Measurements from ENCODE around the gene RAD50.

The RAD50 gene

DNA sequence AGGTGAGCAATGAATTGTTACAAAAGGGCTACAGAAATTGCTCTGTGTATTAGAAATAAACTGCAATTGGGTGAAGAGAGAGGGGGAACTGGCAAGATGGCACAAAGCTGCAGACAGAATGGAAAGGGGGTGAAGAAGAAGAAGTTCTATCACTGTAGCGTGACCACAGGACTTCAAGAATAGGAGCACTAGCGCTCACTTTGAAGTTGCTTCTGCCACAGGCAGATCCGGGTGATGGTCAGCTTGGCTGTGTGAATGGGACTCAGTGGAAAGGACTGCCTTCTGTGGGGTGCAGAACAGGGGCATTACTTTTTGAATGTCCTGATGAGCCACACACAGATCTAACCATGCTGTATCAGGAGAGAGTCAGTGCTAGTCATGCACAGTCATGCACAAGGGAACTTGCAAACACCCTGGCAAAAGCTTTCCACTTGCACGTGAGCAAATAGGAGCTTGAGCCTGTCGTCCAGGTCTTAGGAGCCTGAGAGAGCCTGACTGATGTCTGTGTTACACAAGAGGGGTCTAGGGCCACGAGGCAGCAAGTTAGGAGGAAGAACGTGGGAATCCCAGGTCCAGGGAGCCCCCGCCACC, 29.7 kb upstream of the RAD50 start:
- no peaks in the 10 kb centered on the region for H3K36me3 ChIP-seq
- H3K4me1 ChIP-seq: no peaks in the 10 kb centered on the region; the same call in 1 of the 2 replicates
- peak overlapping the region; percentile 59 for H3K4me3 ChIP-seq (ENCODE audit: low read depth, low read length)
- DNase-seq: no peak
- no peaks in the 10 kb centered on the region for H3K9me3 ChIP-seq
- TF ChIP-seq, protein P1, sequence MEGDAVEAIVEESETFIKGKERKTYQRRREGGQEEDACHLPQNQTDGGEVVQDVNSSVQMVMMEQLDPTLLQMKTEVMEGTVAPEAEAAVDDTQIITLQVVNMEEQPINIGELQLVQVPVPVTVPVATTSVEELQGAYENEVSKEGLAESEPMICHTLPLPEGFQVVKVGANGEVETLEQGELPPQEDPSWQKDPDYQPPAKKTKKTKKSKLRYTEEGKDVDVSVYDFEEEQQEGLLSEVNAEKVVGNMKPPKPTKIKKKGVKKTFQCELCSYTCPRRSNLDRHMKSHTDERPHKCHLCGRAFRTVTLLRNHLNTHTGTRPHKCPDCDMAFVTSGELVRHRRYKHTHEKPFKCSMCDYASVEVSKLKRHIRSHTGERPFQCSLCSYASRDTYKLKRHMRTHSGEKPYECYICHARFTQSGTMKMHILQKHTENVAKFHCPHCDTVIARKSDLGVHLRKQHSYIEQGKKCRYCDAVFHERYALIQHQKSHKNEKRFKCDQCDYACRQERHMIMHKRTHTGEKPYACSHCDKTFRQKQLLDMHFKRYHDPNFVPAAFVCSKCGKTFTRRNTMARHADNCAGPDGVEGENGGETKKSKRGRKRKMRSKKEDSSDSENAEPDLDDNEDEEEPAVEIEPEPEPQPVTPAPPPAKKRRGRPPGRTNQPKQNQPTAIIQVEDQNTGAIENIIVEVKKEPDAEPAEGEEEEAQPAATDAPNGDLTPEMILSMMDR (IDR thresholded peaks at IDR 0.05; ENCODE audit: low read depth, low read length): no peak
- no peaks in the 10 kb centered on the region for H3K27me3 ChIP-seq

DNA sequence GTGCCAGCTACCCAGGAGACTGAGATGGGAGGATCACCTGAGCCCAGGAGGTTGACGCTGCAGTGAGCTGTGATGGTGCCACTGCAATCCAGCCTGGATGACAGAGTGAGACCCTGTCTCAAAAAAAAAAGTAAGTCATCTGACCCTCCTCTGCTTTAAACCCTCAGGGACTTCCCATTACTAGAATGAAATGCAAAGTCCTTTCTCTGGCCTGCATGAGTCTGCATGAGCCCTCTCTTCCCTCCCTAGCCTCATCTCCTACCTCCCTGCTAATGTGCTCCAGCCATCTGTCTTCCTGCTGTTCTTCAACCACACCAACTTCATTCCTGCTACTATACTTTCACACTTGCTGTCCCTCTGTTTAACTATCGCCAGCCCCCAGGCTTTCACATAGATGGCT, 28.8 kb upstream of the RAD50 start:
- Histone ChIP-seq H3K4me1 (no peaks in the 10 kb centered on the region; the same call in 1 of the 2 replicates), H3K4me3 (ENCODE audit: low read depth, low read length) (no peak overlapping the region), H3K27me3 (no peaks in the 10 kb centered on the region), H3K9me3 (no peaks in the 10 kb centered on the region), H3K36me3 (no peaks in the 10 kb centered on the region)
- no peak for DNase-seq
- TF ChIP-seq, protein P1 (IDR thresholded peaks at IDR 0.05; ENCODE audit: low read depth, low read length): no peak

DNA sequence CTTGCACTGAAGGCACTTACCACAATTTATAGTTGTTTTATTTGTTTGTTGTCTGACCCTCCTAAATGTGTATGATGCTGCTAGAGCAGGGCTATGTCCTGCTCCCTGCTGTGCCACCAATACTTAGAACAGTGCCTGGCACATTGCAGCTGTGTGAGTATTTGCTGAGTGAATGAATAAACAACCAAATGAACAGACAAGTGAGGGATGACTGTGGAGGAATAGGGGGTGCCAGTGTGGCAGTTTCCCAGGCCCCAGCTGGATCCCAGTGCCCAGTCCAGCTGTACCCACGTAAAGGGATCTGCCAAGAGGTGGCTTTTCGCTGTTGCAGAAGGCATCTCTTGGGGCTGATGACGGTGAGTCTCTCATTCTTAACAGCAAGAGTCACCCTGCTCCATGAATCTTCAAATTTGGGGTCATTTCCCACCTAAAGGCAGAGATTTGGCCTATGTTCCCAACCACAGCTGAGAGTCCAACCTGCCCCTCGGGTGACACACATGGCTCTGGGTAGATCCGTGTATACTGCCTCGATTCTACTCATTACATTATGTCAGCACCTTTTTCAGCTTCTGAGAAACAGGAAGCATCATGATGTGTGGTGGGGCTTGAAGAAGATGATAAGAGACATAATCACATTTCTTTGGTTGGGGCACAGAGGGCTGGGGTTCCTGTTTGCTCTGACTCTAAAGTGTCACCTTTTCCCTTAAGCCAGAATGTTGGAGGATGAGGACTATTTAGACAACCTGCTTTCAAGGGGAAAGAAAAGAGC, 27.7 kb upstream of the RAD50 start:
- H3K9me3 ChIP-seq: no peaks in the 10 kb centered on the region
- no peak overlapping the region for H3K4me3 ChIP-seq (ENCODE audit: low read depth, low read length)
- no peak for DNase-seq
- no peaks in the 10 kb centered on the region; the same call in 1 of the 2 replicates for H3K4me1 ChIP-seq
- H3K27me3 ChIP-seq: no peaks in the 10 kb centered on the region
- no peaks in the 10 kb centered on the region for H3K36me3 ChIP-seq
- TF ChIP-seq, protein P1 (IDR thresholded peaks at IDR 0.05; ENCODE audit: low read depth, low read length): no peak

DNA sequence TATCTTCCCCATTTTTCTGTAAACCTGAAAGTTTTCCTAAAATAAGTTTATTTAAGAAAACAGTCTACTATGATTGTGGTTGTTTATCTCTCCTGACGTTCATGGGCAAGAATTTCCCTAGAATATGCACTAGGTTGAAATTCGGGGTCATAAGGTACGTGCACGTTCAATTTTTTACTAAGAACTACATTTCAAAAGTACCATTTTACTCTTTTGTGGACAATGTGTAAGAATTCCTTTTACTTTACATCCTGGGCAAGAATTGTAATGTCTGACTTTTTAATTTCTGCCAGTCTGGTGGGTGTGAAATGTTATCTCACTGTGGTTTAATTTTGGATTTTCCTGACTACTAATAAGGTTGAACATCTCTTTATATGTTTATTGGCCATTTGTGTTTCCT, 25.8 kb upstream of the RAD50 start:
- Histone ChIP-seq H3K36me3 (no peaks in the 10 kb centered on the region), H3K4me1 (no peaks in the 10 kb centered on the region; the same call in 1 of the 2 replicates), H3K9me3 (no peaks in the 10 kb centered on the region), H3K4me3 (ENCODE audit: low read depth, low read length) (no peak overlapping the region), H3K27me3 (no peaks in the 10 kb centered on the region)
- TF ChIP-seq, protein P1 (IDR thresholded peaks at IDR 0.05; ENCODE audit: low read depth, low read length): no peak
- DNase-seq: no peak

DNA sequence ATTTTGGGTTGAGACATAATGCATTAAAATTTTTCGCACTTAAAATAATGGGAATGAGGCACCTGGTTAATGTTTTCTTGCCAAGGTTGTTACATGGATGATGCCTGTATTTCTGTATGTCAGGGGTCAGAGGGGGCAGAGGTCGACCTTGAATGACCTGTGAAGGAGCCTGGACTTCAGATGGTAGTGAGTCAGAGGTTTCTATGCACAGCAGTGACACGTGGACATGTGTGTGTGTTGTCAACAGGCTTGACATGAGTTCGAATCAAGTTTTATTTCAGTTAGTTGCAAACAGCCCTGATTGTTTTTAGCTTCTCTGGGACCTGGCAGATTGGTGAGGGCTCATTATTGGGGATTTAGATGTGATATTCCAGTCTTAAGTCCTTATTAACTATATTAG, 17.1 kb upstream of the RAD50 start:
- no peaks in the 10 kb centered on the region for H3K36me3 ChIP-seq
- peaks cover 8% of the 10 kb centered on the region for H3K4me1 ChIP-seq
- no peak for DNase-seq
- no peaks in the 10 kb centered on the region for H3K27me3 ChIP-seq
- no peaks in the 10 kb centered on the region for H3K9me3 ChIP-seq
- TF ChIP-seq, protein P1 (IDR thresholded peaks at IDR 0.05; ENCODE audit: low read depth, low read length): no peak
- no peak overlapping the region for H3K4me3 ChIP-seq (ENCODE audit: low read depth, low read length)

DNA sequence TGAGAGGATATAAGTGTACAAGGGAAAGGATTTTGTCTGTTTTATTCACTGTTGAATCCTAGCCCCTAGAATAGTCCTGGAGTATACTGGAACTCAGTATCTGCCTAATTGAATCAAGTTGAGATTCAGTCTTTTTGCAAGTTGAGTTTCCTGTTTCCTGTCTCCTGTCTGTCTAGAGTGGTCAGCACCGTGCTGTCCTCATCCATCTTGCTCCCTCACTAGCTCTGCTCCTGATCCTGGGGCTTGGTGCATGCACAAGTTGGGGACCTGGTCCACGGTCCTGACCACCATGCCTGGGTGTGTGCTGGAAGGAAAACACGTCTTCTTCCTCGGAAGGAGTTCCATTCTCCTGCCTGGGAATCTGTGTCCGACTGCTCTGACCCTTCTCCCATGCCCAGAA, 16.6 kb upstream of the RAD50 start:
- H3K27me3 ChIP-seq: no peaks in the 10 kb centered on the region
- H3K4me3 ChIP-seq (ENCODE audit: low read depth, low read length): no peak overlapping the region
- DNase-seq: no peak
- H3K9me3 ChIP-seq: no peaks in the 10 kb centered on the region
- peaks cover 8% of the 10 kb centered on the region for H3K4me1 ChIP-seq
- no peaks in the 10 kb centered on the region for H3K36me3 ChIP-seq
- TF ChIP-seq, protein P1 (IDR thresholded peaks at IDR 0.05; ENCODE audit: low read depth, low read length): no peak

All from BE2C (cell line).